Stimulated activated effector memory CD8-positive, alpha-beta T cell treated with anti-CD3 and anti-CD28 coated beads, Interleukin-12 subunit alpha, Interleukin-12 subunit beta, amount 100 ng/mL, for 72 hours (primary cell): ENCODE data around the gene HECTD2.

Experiments used
- ATAC-seq: fragments of 150-1000 bp; cut with Tn5 transposase; 2 replicates; pipeline ENCODE4 v1.10.0; 2021
- DNase-seq, 2 donors: peaks; one replicate each; pipeline ENCODE4 v3.0.0; 2021 to 2022; ENCODE audit warnings: low spot score in 2 of 2
- H3K27ac Mint-ChIP-seq: one replicate; pipeline ENCODE4 v1.8.0; 2022; ENCODE audit warnings: mild to moderate bottlenecking, mixed read lengths
- H3K36me3 Mint-ChIP-seq: one replicate; pipeline ENCODE4 v1.8.0; 2022; ENCODE audit warnings: mild to moderate bottlenecking, mixed read lengths
- H3K4me1 Mint-ChIP-seq: one replicate; pipeline ENCODE4 v1.8.0; 2022; ENCODE audit warnings: mixed read lengths
- H3K4me3 Mint-ChIP-seq: one replicate; pipeline ENCODE4 v1.8.0; 2022; ENCODE audit warnings: mild to moderate bottlenecking, mixed read lengths
- H3K9me3 Mint-ChIP-seq: one replicate; pipeline ENCODE4 v1.8.0; 2022; ENCODE audit warnings: mixed read lengths

HECTD2 gene

DNA sequence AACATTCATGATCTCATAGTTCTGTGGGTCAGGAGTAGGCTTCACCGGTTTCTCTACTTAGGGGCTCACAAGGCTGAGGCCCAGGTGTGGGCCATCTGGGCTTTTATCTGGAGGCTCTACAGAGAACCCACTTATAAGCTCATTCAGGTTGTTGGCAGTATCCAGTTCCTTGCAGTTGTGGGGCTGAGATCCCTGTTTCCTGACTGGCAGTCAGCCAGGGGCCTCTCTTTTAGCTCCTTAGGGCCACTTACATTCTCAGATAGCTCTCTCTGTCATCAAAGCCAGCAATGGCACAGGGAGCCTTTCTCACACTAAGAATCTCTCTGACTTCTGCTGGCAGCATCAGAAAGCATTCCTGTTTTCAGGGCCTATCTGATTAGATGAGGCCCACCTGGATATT lies 18.2 kb upstream of the HECTD2 start:
- no peak for DNase-seq
- no peaks in the 10 kb centered on the region for H3K9me3 Mint-ChIP-seq
- no peak for ATAC-seq
- H3K4me3 Mint-ChIP-seq: no peak overlapping the region
- H3K36me3 Mint-ChIP-seq: no peaks in the 10 kb centered on the region
- H3K4me1 Mint-ChIP-seq: peaks cover 5% of the 10 kb centered on the region
- H3K27ac Mint-ChIP-seq: no peak overlapping the region

DNA sequence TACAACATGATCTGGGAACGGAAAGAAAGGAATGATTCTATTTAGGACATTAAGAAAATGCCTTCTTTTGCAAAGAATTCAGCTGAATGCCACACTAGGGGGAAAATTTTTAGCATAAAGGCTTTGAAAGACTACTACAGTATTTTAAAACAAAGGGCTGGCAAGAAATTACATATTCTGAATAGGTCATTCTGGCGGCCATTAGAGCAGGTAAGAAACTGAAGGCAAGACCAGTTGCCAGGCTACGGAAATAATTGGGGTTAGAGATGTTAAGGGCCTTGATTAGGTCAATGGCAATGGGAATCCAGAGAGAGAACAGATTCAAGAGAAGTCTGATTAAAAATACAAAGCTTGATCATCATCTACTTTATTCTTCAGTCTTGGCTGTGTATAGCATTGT lies 3.8 kb upstream of the HECTD2 start:
- ATAC-seq (no peak), DNase-seq (no peak)
- no peaks in the 10 kb centered on the region for H3K9me3 Mint-ChIP-seq
- peaks cover 14% of the 10 kb centered on the region for H3K4me1 Mint-ChIP-seq
- H3K4me3 Mint-ChIP-seq: no peak overlapping the region
- no peak overlapping the region for H3K27ac Mint-ChIP-seq
- H3K36me3 Mint-ChIP-seq: peaks cover 18% of the 10 kb centered on the region

DNA sequence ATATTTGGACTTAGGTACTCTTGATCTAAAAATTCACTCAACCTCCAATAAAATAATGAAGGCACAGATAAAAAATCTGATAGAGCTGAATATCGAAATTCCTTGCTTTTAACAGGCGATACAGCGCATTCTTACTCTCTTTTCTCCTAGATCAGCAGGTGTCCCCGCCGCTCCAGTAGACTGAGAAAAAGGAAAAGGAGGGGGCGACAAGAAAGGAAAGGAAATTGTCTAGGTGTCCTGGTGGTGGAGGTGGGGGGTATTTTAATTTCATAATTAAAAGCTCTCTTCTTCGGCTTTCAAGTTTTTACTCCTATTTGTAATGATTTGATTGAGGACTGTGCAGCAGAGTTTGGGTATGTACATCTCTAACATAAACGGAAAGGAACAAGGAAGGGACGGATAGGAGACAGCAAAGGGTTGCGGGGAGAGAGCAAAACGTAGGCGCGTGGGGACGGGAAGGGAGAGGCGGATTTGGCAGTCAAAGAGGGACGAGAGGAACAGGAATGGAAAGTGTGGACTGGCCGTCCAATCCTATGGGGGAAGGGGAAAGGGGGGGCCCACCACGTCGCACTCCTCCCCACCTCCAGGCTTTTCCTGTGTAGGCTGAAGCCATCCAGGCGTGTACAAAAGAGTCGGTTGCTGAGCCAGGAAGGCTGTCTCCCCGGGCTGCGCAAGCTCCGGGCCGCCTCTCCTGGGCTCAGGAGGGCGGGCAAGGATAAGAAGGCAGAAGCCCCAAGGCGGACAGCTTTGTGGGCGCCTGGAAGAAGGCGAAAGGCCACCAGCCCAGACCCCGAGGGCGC lies 875 bp upstream of the HECTD2 start:
- Mint-ChIP-seq H3K4me3 (peak overlapping the region; percentile 82), H3K4me1 (peaks cover 14% of the 10 kb centered on the region), H3K9me3 (no peaks in the 10 kb centered on the region), H3K27ac (peak overlapping the region; percentile 95), H3K36me3 (peaks cover 18% of the 10 kb centered on the region)
- DNase-seq (no peak), ATAC-seq (peak; percentile 36)

DNA sequence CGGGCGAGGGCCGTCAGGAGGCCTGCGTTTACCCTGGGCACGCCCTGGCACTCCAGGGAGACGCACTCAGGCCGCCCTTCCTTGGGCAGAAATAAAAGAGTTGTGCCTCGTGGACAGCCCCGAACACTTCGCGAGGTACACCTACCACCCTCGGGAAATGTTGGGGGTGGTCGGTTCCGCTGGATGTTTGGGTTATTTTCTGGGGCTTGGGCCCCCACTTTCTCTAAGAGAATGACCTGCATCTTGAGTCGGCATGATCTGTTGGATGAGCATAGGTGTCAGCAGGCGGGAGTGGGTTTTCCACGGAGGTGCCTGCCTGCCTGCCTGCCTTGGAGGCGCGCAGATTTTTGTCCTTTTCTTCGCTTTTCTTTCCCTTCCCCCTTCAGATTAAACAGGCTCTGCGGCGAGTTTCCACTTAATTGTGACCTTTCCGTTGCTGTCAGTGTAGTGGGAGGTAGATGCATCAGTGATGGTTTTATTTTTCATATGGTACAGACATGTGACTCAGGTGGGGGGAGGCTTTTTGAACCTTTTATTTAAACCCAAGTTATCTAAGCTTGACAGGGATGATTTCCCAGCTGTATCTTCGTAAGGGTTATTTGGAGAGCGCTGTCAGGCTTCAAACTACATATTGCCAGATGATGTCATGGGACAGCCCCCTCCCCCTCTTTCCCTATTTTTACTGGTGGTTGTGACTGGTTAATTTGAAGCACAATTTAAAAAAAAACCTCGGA lies 661 bp downstream of the HECTD2 start:
- Mint-ChIP-seq H3K4me3 (peak overlapping the region; percentile 82), H3K4me1 (peaks cover 14% of the 10 kb centered on the region), H3K36me3 (peaks cover 18% of the 10 kb centered on the region), H3K9me3 (no peaks in the 10 kb centered on the region), H3K27ac (peak overlapping the region; percentile 95)
- peak; percentile 35 for ATAC-seq
- no peak for DNase-seq

DNA sequence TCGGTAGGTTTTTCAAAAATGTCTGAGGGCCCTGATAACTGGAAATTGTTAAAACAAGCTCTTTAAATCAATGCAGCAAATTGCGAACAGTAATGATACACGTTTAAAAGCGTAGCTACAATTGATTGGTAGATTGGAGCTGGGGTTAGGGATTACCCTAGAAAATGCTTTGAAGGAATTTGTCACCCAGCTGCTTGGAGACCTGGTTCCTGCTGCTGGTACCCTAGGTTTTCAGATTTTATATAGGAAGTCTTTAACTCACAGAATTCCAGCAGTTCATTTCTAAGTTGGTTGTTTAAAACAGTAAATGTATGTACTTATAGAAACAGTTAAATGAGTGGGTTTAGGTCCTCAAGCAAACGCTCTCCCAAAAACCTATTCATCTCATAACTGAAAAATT lies 1.5 kb downstream of the HECTD2 start:
- Mint-ChIP-seq H3K4me3 (peak overlapping the region; percentile 82), H3K27ac (no peak overlapping the region), H3K9me3 (no peaks in the 10 kb centered on the region), H3K4me1 (peaks cover 14% of the 10 kb centered on the region), H3K36me3 (peaks cover 18% of the 10 kb centered on the region)
- no peak for DNase-seq
- no peak for ATAC-seq

DNA sequence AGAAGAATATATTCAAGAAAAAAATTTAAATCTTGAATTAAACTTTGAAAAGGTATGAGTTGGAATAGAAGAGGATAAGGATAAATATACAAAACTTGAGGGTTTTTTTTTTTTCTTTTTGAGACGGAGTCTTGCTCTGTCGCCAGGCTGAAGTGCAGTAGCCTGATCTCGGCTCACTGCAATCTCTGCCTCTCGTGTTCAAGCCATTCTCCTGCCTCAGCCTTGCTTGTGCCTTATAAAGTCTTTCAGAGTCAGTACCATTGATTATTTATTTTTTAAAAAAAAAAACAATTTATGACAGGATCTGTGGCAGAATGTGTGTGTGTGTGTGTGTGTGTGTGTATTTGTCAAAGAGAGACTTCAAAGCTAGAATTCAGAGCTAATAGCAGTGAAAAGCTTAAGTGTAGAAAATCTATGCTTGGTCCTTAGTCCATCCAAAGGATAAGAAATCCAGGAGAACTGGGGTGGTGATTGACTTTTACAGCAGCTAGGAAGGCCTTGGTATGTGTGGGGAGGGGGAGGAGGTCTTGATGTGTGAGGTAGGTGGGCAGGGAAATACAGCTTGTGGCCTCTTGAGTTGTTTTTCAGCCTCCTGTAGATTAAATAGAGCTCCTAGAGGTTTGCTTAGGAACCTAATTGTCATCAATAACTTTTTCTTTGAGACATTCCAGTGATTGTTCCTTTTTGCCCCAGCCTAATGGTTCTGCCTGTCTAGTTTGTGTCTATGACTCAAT lies 2.4 kb downstream of the HECTD2 start:
- H3K9me3 Mint-ChIP-seq: no peaks in the 10 kb centered on the region
- H3K4me3 Mint-ChIP-seq: no peak overlapping the region
- no peak overlapping the region for H3K27ac Mint-ChIP-seq
- no peak for ATAC-seq
- DNase-seq: no peak
- H3K36me3 Mint-ChIP-seq: peaks cover 18% of the 10 kb centered on the region
- H3K4me1 Mint-ChIP-seq: peaks cover 14% of the 10 kb centered on the region

DNA sequence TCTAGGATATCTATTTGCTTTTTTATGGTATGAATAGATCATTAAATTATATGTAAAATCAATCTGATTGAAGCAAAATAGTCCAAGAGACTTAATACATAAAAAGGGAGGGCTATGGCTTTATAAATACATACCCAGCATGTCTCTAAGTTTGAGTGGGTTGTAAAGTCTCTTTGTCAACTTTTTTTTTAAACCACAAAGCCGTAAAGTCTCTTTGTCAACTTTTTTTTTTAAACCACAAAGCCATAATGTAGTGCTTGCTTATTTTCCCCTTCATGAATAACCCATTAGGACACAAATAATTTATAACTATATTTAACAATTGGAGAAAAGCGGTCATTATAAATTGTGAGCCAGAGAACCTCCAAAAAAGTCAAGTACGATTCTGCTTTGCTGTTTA lies 5.7 kb downstream of the HECTD2 start:
- Mint-ChIP-seq H3K4me1 (peaks cover 7% of the 10 kb centered on the region), H3K27ac (no peak overlapping the region), H3K4me3 (no peak overlapping the region), H3K36me3 (peaks cover 4% of the 10 kb centered on the region), H3K9me3 (no peaks in the 10 kb centered on the region)
- no peak for DNase-seq
- no peak for ATAC-seq

DNA sequence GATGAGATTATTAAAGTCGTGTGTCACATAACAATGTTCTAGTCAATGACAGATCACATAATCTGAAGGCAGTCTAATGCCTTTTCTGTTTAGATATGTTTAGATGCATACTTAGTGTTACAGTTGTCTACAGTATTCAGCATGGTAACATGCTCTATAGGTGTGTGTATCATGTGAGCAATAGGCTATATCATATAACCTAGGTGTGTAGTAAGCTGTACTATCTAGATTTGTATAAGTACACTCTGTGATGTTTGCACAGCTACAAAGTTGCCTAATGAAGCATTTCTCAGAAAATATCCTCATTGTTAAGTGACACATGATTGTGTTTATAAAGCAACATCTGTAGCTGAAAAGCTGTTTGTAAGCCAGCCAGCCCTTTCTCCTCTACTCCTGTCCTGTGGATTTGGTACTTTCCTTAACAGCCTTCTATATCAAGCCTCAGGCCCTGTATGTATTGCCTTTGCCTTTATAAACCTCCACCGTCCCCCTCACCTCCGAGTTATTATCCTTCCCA lies 6.3 kb downstream of the HECTD2 start:
- no peak overlapping the region for H3K4me3 Mint-ChIP-seq
- H3K9me3 Mint-ChIP-seq: no peaks in the 10 kb centered on the region
- no peak overlapping the region for H3K27ac Mint-ChIP-seq
- H3K36me3 Mint-ChIP-seq: no peaks in the 10 kb centered on the region
- ATAC-seq (no peak), DNase-seq (no peak)
- H3K4me1 Mint-ChIP-seq: peaks cover 8% of the 10 kb centered on the region

DNA sequence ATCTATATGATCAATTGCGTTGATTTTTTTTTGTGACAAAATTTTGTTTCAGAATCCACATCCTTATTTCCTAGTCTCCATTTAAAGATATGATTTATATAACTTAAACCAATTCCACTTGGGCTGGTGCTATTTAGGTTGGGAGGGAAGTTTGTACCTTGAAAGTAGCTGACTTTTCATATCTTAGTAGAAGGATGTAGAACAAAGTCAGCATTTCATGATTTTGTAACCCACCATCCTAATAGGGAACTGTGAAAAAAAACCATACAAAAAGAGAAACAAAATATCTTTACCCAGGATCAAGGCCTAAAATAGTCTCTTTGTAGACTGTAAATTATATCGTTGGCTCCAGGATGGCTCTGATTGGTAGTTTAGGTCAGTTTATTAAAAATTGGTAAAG lies 8.3 kb downstream of the HECTD2 start:
- ATAC-seq (no peak), DNase-seq (no peak)
- H3K4me1 Mint-ChIP-seq: peaks cover 9% of the 10 kb centered on the region
- no peaks in the 10 kb centered on the region for H3K9me3 Mint-ChIP-seq
- no peak overlapping the region for H3K4me3 Mint-ChIP-seq
- H3K36me3 Mint-ChIP-seq: no peaks in the 10 kb centered on the region
- no peak overlapping the region for H3K27ac Mint-ChIP-seq

DNA sequence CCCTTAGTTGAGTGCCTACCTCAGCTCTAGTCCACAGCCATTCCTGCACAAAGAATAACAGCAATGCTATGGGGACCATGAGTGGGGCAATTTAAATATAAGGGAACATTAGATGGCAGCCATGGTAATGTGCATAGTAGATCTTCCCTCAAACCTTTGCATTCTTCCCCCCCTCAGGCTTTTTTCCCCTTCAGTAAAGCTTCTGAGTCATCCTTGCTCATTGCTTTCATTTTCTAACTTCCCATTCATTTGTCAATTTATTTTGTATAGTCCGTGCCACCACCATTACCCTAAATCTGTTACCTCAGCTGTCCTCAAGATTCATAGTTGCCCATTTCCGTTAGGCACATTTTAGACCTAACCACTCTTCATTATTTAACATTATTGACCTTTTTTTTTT lies 10.7 kb downstream of the HECTD2 start:
- Mint-ChIP-seq H3K4me3 (no peak overlapping the region), H3K27ac (no peak overlapping the region), H3K4me1 (peaks cover 16% of the 10 kb centered on the region), H3K9me3 (no peaks in the 10 kb centered on the region), H3K36me3 (no peaks in the 10 kb centered on the region)
- DNase-seq: no peak
- ATAC-seq: peak; percentile 69

DNA sequence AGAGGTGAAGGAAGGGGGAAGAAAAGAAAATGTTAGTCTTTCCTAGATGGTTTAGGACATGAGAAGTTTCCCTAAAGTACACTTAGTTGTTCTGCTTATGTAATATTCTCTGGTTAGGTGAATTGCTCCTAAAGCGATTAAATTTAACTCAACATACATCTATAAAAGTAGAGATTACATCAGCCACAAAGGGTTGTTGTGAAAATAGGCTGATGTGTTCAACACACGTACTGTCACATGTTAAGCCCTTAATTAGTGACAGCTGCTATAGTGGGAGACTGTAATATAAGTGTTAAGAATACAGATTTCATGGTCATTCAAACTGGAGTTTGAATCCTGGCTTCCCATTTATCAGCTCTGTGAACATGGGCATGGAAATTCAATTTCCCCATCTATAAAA lies 12.8 kb downstream of the HECTD2 start:
- H3K4me1 Mint-ChIP-seq: peaks cover 16% of the 10 kb centered on the region
- DNase-seq: no peak
- H3K4me3 Mint-ChIP-seq: no peak overlapping the region
- no peak overlapping the region for H3K27ac Mint-ChIP-seq
- ATAC-seq: no peak
- H3K9me3 Mint-ChIP-seq: no peaks in the 10 kb centered on the region
- no peaks in the 10 kb centered on the region for H3K36me3 Mint-ChIP-seq

DNA sequence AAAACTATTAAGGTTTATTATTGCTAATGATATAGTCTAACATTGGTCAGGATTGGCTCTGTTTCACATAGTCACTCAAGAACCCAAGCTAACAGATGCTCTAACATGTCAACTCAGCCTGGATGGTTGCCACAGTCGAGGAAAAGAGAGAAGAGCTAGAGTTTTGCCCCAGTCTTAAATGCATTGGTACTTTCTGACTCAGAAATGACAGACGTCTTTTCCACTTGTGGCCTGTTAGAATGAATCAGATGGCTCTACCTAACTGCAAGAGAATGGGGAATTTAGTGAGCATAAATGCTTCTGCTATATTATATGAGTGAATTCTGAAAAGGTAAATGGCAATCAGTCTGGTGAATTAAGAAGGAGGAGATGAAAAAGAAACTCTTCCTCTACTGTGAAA lies 13.9 kb downstream of the HECTD2 start:
- Mint-ChIP-seq H3K27ac (no peak overlapping the region), H3K4me1 (peaks cover 16% of the 10 kb centered on the region), H3K4me3 (no peak overlapping the region), H3K9me3 (no peaks in the 10 kb centered on the region), H3K36me3 (no peaks in the 10 kb centered on the region)
- ATAC-seq (peak; percentile 98), DNase-seq (no peak)

DNA sequence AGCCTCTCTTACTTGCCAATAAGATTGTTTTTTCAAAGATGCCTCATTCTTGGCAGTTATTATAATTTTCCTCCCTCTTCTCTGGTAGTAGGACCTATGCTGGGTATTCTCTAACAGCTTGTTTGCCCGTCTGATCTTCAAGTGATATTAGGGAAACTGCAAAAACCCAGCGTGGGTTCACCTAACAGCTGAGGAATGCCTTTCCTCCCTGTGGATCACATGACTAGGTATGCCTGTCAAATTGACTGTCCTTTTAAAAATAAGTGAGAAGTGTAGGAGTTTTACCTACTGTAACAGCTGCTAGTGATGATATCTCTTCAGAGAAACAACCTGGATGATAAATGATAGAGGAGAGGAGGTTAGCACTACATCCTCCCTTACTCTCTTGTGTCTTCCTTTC lies 22.0 kb downstream of the HECTD2 start:
- Mint-ChIP-seq H3K36me3 (peaks cover 4% of the 10 kb centered on the region), H3K4me3 (no peak overlapping the region), H3K9me3 (no peaks in the 10 kb centered on the region), H3K27ac (no peak overlapping the region), H3K4me1 (peaks cover 6% of the 10 kb centered on the region)
- no peak for DNase-seq
- ATAC-seq: no peak

DNA sequence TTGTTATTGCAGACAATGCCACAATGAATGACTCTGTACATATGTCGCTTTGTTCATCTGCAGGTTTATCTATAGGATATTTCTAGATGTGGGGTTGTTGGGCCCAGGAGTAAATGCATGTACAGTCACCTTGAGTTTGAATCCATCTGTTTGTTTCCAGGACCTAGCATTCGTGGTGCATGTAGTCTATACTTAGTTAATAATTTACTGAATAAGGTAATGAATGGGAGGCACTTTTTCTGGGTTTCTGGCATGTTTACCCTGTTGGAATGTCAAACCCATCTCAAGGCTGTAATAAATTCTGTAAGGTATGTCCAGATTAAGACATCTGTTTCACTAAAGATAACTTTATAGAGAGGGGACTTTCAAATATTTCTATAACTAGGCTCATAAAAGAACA lies 23.5 kb downstream of the HECTD2 start:
- no peak for DNase-seq
- Mint-ChIP-seq H3K4me1 (peaks cover 6% of the 10 kb centered on the region), H3K4me3 (no peak overlapping the region), H3K36me3 (peaks cover 4% of the 10 kb centered on the region), H3K9me3 (no peaks in the 10 kb centered on the region), H3K27ac (no peak overlapping the region)
- no peak for ATAC-seq

DNA sequence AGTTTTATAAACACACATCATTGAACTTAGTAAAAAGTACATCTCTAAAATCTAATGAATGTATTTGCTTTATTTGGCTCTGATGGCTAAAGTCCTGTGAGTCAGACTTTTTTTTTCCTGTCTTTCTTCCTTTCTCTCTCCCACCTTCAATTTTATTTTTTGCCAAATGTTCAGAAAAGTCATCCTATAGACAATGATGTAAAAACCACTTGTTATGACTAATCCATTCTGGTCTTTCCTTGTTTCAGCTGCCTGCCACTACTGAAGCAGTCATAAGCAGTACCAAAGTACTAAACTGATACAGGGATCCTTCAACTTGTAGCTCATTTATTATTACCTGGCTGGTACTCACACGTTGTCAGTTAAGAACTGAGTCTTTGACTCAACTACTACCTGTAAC lies 23.9 kb downstream of the HECTD2 start:
- DNase-seq (no peak), ATAC-seq (peak; percentile 74)
- Mint-ChIP-seq H3K27ac (no peak overlapping the region), H3K36me3 (peaks cover 4% of the 10 kb centered on the region), H3K4me3 (no peak overlapping the region), H3K9me3 (no peaks in the 10 kb centered on the region), H3K4me1 (peaks cover 6% of the 10 kb centered on the region)
